Natural killer cell (primary cell): ENCODE measurements around the gene PTPRM. TPM values are rescaled to one million over a fixed set of nuclear protein-coding genes. Genes with fewer than 3 reads are reported as not detected.
A peak's percentile ranks its signal among the peaks of the same experiment; 100 is the strongest.

Experiments
- ATAC-seq, 3 donors: fragments of 150-1000 bp in 2 of 3; fragments of 200-7000 bp in 1 of 3; cut with Tn5 transposase; 1 replicate in 1 of 3; 2 replicates in 2 of 3; pipeline ENCODE4 v1.10.0; 2021; ENCODE audit warnings: mild to moderate bottlenecking in 2 of 3, moderate library complexity in 2 of 3
- DNase-seq, 2 donors: peaks; one replicate each; pipeline versions ENCODE4 v3.0.0 to v3.0.0-alpha.2; 2013 to 2021; ENCODE audit warnings: mixed read lengths in 1 of 2
- H3K27ac ChIP-seq: one replicate; pipeline ENCODE4 v1.5.1; 2013; ENCODE audit warnings: mild to moderate bottlenecking, low read length
- H3K27me3 ChIP-seq: one replicate; pipeline ENCODE4 v1.6.1; 2013; ENCODE audit warnings: low read length; ENCODE audit not compliant: control insufficient read depth, insufficient read depth
- H3K36me3 ChIP-seq: one replicate; pipeline ENCODE4 v1.6.1; 2013; ENCODE audit warnings: low read length; ENCODE audit not compliant: control insufficient read depth, insufficient read depth
- H3K4me1 ChIP-seq: one replicate; pipeline ENCODE4 v1.6.1; 2013; ENCODE audit warnings: low read length; ENCODE audit not compliant: control insufficient read depth, insufficient read depth
- H3K4me3 ChIP-seq: one replicate; pipeline ENCODE4 v1.5.1; 2013; ENCODE audit warnings: low read length
- H3K9me3 ChIP-seq: one replicate; pipeline ENCODE4 v1.6.1; 2013; ENCODE audit warnings: low read length; ENCODE audit not compliant: control insufficient read depth, insufficient read depth
- H3K27ac Mint-ChIP-seq, 2 donors: one replicate each; pipeline ENCODE4 v1.8.0; 2022; ENCODE audit warnings: mild to moderate bottlenecking in 2 of 2, mixed read lengths in 2 of 2, moderate library complexity in 1 of 2
- H3K27me3 Mint-ChIP-seq, 2 donors: one replicate each; pipeline ENCODE4 v1.8.0; 2022; ENCODE audit warnings: low read depth in 2 of 2, mixed read lengths in 2 of 2
- H3K36me3 Mint-ChIP-seq: one replicate; pipeline ENCODE4 v1.8.0; 2022; ENCODE audit warnings: mixed read lengths
- H3K4me1 Mint-ChIP-seq, 2 donors: one replicate each; pipeline ENCODE4 v1.8.0; 2022; ENCODE audit warnings: mixed read lengths in 2 of 2
- H3K4me3 Mint-ChIP-seq: one replicate; pipeline ENCODE4 v1.8.0; 2022; ENCODE audit warnings: mild to moderate bottlenecking, moderate library complexity, mixed read lengths
- H3K9me3 Mint-ChIP-seq, 2 donors: one replicate each; pipeline ENCODE4 v1.8.0; 2022; ENCODE audit warnings: mixed read lengths in 2 of 2
- CTCF ChIP-seq: fragments of 200-600 bp; IDR thresholded peaks from one replicate; pipeline ENCODE4 v1.8.0; 2022; ENCODE audit warnings: antibody characterized with exemption
- WGBS: methylation state at CpG from one replicate; pipeline ENCODE4 v1.1.7; 2013; ENCODE audit warnings: missing lambda C conversion rate; ENCODE audit not compliant: insufficient coverage; 5-methylcytosine and 5-hydroxymethylcytosine counted together
- intact Hi-C: fragments of 100-400 bp; cut with micrococcal nuclease; formaldehyde crosslinking; loops from one replicate; pipeline ENCODE4 v1.14.2; 2022
- total RNA-seq, 4 donors: library from RNA; stranded (reverse); fragments of 120-200 nt in 1 of 4; gene quantifications; one replicate each; pipeline versions ENCODE4 v1.2.3 to v1.2.4, GENCODE V29; 2013 to 2022

PTPRM gene
- total RNA-seq, 3 donors from 2014 or later (not counting 1 experiment from before 2014, with no cell fraction given): 5.0 to 13.2 (median 12.1) TPM

- intact Hi-C loops: no loop called here
- Mint-ChIP-seq H3K4me1 (peaks cover 0 to 16% of the 10 kb centered on the region in 2 donors), H3K9me3 (no peaks in the 10 kb centered on the region), H3K27me3 (no peaks in the 10 kb centered on the region), H3K36me3 (no peaks in the 10 kb centered on the region), H3K27ac (no peak overlapping the region), H3K4me3 (no peak overlapping the region)
- Histone ChIP-seq H3K36me3 (no peaks in the 10 kb centered on the region), H3K27me3 (no peaks in the 10 kb centered on the region), H3K4me3 (no peak overlapping the region), H3K4me1 (no peaks in the 10 kb centered on the region), H3K27ac (no peak overlapping the region), H3K9me3 (no peaks in the 10 kb centered on the region)
- ATAC-seq: no peak
- TF ChIP-seq CTCF: no peak
- no CpG with 5 or more reads among the region's 2 CpGs for WGBS
- no peak for DNase-seq
Measured at GRCh38 chr18:7886436-7886835, 319.3 kb downstream of the PTPRM start.

GRCh38 chr18:7889515-7889914, 322.4 kb downstream of the PTPRM start:
- H3K9me3 Mint-ChIP-seq: no peaks in the 10 kb centered on the region
- DNase-seq: peak in 1 of 2 donors; percentile 19
- intact Hi-C loops: no loop called here

GRCh38 chr18:7890075-7890474, 323.0 kb downstream of the PTPRM start:
- no peaks in the 10 kb centered on the region for H3K4me1 ChIP-seq
- DNase-seq (no peak), ATAC-seq (no peak)
- Mint-ChIP-seq H3K27ac (no peak overlapping the region), H3K36me3 (no peaks in the 10 kb centered on the region), H3K4me3 (no peak overlapping the region), H3K27me3 (no peaks in the 10 kb centered on the region), H3K9me3 (no peaks in the 10 kb centered on the region), H3K4me1 (peaks cover 0 to 13% of the 10 kb centered on the region in 2 donors)
- no peak overlapping the region for H3K27ac ChIP-seq
- 100% methylated on average over 2 of the region's 2 CpGs for WGBS
- intact Hi-C loops: no loop called here
- no peaks in the 10 kb centered on the region for H3K9me3 ChIP-seq
- no peak overlapping the region for H3K4me3 ChIP-seq
- no peaks in the 10 kb centered on the region for H3K27me3 ChIP-seq
- H3K36me3 ChIP-seq: no peaks in the 10 kb centered on the region
- no peak for TF ChIP-seq CTCF

More at GRCh38 chr18:7889515-7889914, 322.4 kb downstream of the PTPRM start:
- Histone ChIP-seq H3K9me3 (no peaks in the 10 kb centered on the region), H3K27ac (no peak overlapping the region), H3K27me3 (no peaks in the 10 kb centered on the region), H3K36me3 (no peaks in the 10 kb centered on the region), H3K4me3 (no peak overlapping the region), H3K4me1 (no peaks in the 10 kb centered on the region)
- H3K4me1 Mint-ChIP-seq: peaks cover 0 to 16% of the 10 kb centered on the region in 2 donors
- 90% methylated on average over 3 of the region's 3 CpGs for WGBS
- H3K36me3 Mint-ChIP-seq: no peaks in the 10 kb centered on the region
- H3K27ac Mint-ChIP-seq: no peak overlapping the region
- no peak for TF ChIP-seq CTCF
- no peak for ATAC-seq
- H3K4me3 Mint-ChIP-seq: no peak overlapping the region
- H3K27me3 Mint-ChIP-seq: no peaks in the 10 kb centered on the region

GRCh38 chr18:7892556-7892955, 325.4 kb downstream of the PTPRM start:
- Mint-ChIP-seq H3K27ac (no peak overlapping the region), H3K4me1 (no peaks in the 10 kb centered on the region), H3K36me3 (no peaks in the 10 kb centered on the region), H3K4me3 (no peak overlapping the region), H3K27me3 (peaks cover 0 to 3% of the 10 kb centered on the region in 2 donors), H3K9me3 (no peaks in the 10 kb centered on the region)
- TF ChIP-seq CTCF: no peak
- DNase-seq (no peak), ATAC-seq (no peak)
- Histone ChIP-seq H3K4me1 (no peaks in the 10 kb centered on the region), H3K9me3 (no peaks in the 10 kb centered on the region), H3K4me3 (no peak overlapping the region), H3K27ac (no peak overlapping the region), H3K36me3 (no peaks in the 10 kb centered on the region), H3K27me3 (no peaks in the 10 kb centered on the region)
- intact Hi-C loops: no loop called here
- WGBS: 84% methylated on average over 6 of the region's 6 CpGs
